ENCODE data around the gene GPC6.

- TF ChIP-seq EZH2phosphoT487 (IDR thresholded peaks at IDR 0.05; ENCODE audit: insufficient read depth, low read depth) (no peak), EZH2 (IDR thresholded peaks at IDR 0.05; ENCODE audit: insufficient read depth, poor library complexity, severe bottlenecking) (no peak)
These were observed 78.4 kb downstream of the GPC6 start for GRCh38 chr13:93304868-93305613.

Measured in GM23248 (cell line).